Measurements from ENCODE around the gene CPLX3.

GRCh38 chr15:74864296-74864695 is 37.9 kb downstream of the CPLX3 start:
- no peak for TF ChIP-seq POLR2AphosphoS5 (IDR thresholded peaks at IDR 0.05)
- no peak for TF ChIP-seq CTCF (IDR thresholded peaks at IDR 0.05)

All from gastroesophageal sphincter (tissue), 3 donors.